Measurements from ENCODE around the gene CIRBP.

- TF ChIP-seq CTCF (IDR thresholded peaks at IDR 0.05), result no peak
- TF ChIP-seq POLR2A (IDR thresholded peaks at IDR 0.05), result no peak
Measured at GRCh38 chr19:1264801-1265614, 4.1 kb upstream of the CIRBP start.
